HG02571 (cell line): ENCODE results near the gene SPARC.
"Not testable (repeated sequence)": the region's sequence is repeated elsewhere in the genome, so short reads cannot be mapped to it uniquely, and the experiment has no call there.

Experiments used
- ATAC-seq: cut with Tn5 transposase; IDR thresholded peaks from one replicate; pipeline ENCODE4 v1.9.1; 2021; ENCODE audit warnings: mild to moderate bottlenecking, moderate library complexity; ENCODE audit not compliant: unreplicated experiment

Gene SPARC

GRCh38 chr5:151686674-151687407 is at the start of gene SPARC:
SPARC (minus strand) TSS chr5:151686915; CDS start chr5:151676188, 10,727 bp downstream.
- peak; percentile 72 for ATAC-seq

- ATAC-seq = no peak
These were observed 48.9 kb upstream of the SPARC start for GRCh38 chr5:151735646-151736045.

GRCh38 chr5:151734064-151734408 is 47.3 kb upstream of the SPARC start:
- ATAC-seq = no peak

- no peak for ATAC-seq
These were observed 46.8 kb upstream of the SPARC start for GRCh38 chr5:151733358-151734063.

GRCh38 chr5:151730381-151730780 is 43.7 kb upstream of the SPARC start:
- no peak for ATAC-seq

GRCh38 chr5:151729597-151729996 is 42.9 kb upstream of the SPARC start:
- ATAC-seq = not testable (repeated sequence)

- no peak for ATAC-seq
These were observed 37.6 kb upstream of the SPARC start for GRCh38 chr5:151724360-151724759.

- no peak for ATAC-seq
These were observed 35.8 kb upstream of the SPARC start for GRCh38 chr5:151722546-151722945.

GRCh38 chr5:151721812-151722391 is 35.2 kb upstream of the SPARC start:
- no peak for ATAC-seq

- ATAC-seq = peak; percentile 86
These were observed 34.5 kb upstream of the SPARC start for GRCh38 chr5:151721087-151721646.

- no peak for ATAC-seq
These were observed 33.5 kb upstream of the SPARC start for GRCh38 chr5:151720215-151720614.

- no peak for ATAC-seq
These were observed 32.7 kb upstream of the SPARC start for GRCh38 chr5:151719228-151720000.

- no peak for ATAC-seq
These were observed 31.9 kb upstream of the SPARC start for GRCh38 chr5:151718646-151719045.

GRCh38 chr5:151718153-151718552 is 31.4 kb upstream of the SPARC start:
- no peak for ATAC-seq

- ATAC-seq = no peak
These were observed 30.7 kb upstream of the SPARC start for GRCh38 chr5:151717416-151717815.

- ATAC-seq = no peak
These were observed 22.5 kb upstream of the SPARC start for GRCh38 chr5:151709109-151709735.

GRCh38 chr5:151708126-151708525 is 21.4 kb upstream of the SPARC start:
- ATAC-seq = no peak

GRCh38 chr5:151707567-151707966 is 20.9 kb upstream of the SPARC start:
- no peak for ATAC-seq

- no peak for ATAC-seq
These were observed 20.2 kb upstream of the SPARC start for GRCh38 chr5:151706906-151707305.

- no peak for ATAC-seq
These were observed 17.1 kb upstream of the SPARC start for GRCh38 chr5:151703780-151704179.

- ATAC-seq = peak; percentile 95
These were observed 16.5 kb upstream of the SPARC start for GRCh38 chr5:151703227-151703626.
